Activated naive CD8-positive, alpha-beta T cell treated with anti-CD3 and anti-CD28 coated beads, Interleukin-2, amount 10 ng/mL, durations not matched to agents 7 days and 5 days (primary cell): Measurements from ENCODE around the gene GNB2. TPM values are rescaled to one million over a fixed set of nuclear protein-coding genes. Genes with fewer than 3 reads are reported as not detected.
"Not testable (repeated sequence)": the region's sequence is repeated elsewhere in the genome, so short reads cannot be mapped to it uniquely, and the experiment has no call there.

Experiments
- ATAC-seq: fragments of 150-1000 bp; cut with Tn5 transposase; one replicate; pipeline ENCODE4 v1.10.0; 2021; ENCODE audit warnings: low read depth, moderate library complexity
- POLR2A ChIA-PET: fragments of 350-600 bp; sonication (Branson Sonifier 250); formaldehyde crosslinking; loops from one replicate; lab custom pipeline; 2021; ENCODE audit warnings: antibody characterized with exemption; lab: Charles Lee
- DNase-seq: peaks from one replicate; pipeline ENCODE4 v3.0.0; 2021
- H3K27ac Mint-ChIP-seq: one replicate; pipeline ENCODE4 v1.8.0; 2022; ENCODE audit warnings: mild to moderate bottlenecking, mixed read lengths
- H3K27me3 Mint-ChIP-seq: one replicate; pipeline ENCODE4 v1.8.0; 2022; ENCODE audit warnings: mild to moderate bottlenecking, moderate library complexity, mixed read lengths
- H3K36me3 Mint-ChIP-seq: one replicate; pipeline ENCODE4 v1.8.0; 2021; ENCODE audit warnings: mild to moderate bottlenecking, mixed read lengths
- H3K4me1 Mint-ChIP-seq: one replicate; pipeline ENCODE4 v1.8.0; 2021; ENCODE audit warnings: mixed read lengths
- H3K4me3 Mint-ChIP-seq: one replicate; pipeline ENCODE4 v1.8.0; 2022; ENCODE audit warnings: mild to moderate bottlenecking, moderate library complexity, mixed read lengths
- H3K9me3 Mint-ChIP-seq: one replicate; pipeline ENCODE4 v1.8.0; 2021; ENCODE audit warnings: mixed read lengths
- total RNA-seq, 2 experiments: library from RNA; stranded (reverse); gene quantifications; one replicate each; pipeline ENCODE4 v1.2.3, GENCODE V29; 2021

Gene GNB2
- total RNA-seq, 2 experiments from 2014 or later: 203 to 216 TPM

DNA sequence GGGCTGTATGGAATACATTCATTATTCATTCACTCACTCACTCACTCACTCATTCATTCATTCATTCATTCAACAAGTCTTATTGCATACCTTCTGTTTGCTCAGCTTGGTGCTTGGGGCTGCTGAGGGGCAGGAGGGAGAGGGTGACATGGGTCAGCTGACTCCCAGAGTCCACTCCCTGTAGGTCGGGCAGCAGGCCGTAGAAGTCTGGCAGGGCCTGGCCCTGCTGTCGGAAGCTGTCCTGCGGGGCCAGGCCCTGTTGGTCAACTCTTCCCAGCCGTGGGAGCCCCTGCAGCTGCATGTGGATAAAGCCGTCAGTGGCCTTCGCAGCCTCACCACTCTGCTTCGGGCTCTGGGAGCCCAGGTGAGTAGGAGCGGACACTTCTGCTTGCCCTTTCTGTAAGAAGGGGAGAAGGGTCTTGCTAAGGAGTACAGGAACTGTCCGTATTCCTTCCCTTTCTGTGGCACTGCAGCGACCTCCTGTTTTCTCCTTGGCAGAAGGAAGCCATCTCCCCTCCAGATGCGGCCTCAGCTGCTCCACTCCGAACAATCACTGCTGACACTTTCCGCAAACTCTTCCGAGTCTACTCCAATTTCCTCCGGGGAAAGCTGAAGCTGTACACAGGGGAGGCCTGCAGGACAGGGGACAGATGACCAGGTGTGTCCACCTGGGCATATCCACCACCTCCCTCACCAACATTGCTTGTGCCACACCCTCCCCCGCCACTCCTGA lies 49.1 kb downstream of the GNB2 start:
- peaks cover 60% of the 10 kb centered on the region for H3K27me3 Mint-ChIP-seq
- POLR2A ChIA-PET: no interaction called here
- no peak for DNase-seq

DNA sequence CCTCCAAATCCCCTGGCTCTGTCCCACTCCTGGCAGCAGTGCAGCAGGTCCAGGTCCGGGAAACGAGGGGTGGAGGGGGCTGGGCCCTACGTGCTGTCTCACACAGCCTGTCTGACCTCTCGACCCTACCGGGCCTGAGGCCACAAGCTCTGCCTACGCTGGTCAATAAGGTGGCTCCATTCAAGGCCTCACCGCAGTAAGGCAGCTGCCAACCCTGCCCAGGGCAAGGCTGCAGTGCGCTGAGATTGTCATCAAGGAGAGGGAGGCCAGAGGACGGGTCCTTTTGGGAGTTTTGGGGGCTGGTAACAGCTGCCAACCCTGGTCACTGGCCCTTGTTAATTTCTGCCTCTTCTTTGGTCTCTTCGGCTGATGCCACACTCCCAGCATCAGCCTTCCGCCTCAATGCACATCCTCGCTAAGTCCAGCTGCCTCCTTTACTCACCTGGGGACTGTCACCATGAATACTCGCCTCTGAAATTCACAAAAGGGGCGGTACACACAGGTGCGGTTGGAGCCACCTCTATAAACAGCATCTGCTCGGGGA lies 50.3 kb downstream of the GNB2 start:
- Mint-ChIP-seq H3K27ac (no peak overlapping the region), H3K9me3 (no peaks in the 10 kb centered on the region), H3K4me1 (peaks cover 5% of the 10 kb centered on the region), H3K27me3 (peaks cover 52% of the 10 kb centered on the region), H3K36me3 (no peaks in the 10 kb centered on the region), H3K4me3 (no peak overlapping the region)
- ATAC-seq (no peak), DNase-seq (no peak)
- POLR2A ChIA-PET: no interaction called here

More for the DNA sequence above, 49.1 kb downstream of the GNB2 start:
- no peak overlapping the region for H3K27ac Mint-ChIP-seq
- H3K4me1 Mint-ChIP-seq: peaks cover 5% of the 10 kb centered on the region
- no peak for ATAC-seq
- H3K4me3 Mint-ChIP-seq: no peak overlapping the region
- H3K36me3 Mint-ChIP-seq: no peaks in the 10 kb centered on the region
- no peaks in the 10 kb centered on the region for H3K9me3 Mint-ChIP-seq

DNA sequence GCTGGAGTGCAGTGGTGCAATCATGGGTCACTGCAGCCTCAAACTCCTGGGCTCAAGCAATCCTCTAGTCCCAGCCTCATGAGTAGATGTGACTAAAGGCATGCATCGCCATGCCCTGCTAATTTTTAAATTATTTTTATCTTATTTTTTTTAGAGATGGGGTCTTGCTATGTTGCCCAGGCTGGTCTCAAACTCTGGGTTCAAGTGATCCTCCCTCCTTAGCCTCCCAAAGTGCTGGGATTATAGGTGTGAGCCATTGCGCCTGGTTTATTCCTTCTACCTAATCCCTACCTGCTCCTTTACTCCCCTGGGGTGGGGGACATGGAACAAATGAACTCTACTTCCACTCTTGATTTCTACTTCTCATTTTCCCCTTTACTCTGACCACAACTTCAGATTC lies 50.8 kb downstream of the GNB2 start:
- H3K4me1 Mint-ChIP-seq, H3K4me3 Mint-ChIP-seq, ATAC-seq, POLR2A ChIA-PET, DNase-seq, H3K27ac Mint-ChIP-seq, H3K36me3 Mint-ChIP-seq, H3K9me3 Mint-ChIP-seq: not testable (repeated sequence)
- peaks cover 49% of the 10 kb centered on the region for H3K27me3 Mint-ChIP-seq

DNA sequence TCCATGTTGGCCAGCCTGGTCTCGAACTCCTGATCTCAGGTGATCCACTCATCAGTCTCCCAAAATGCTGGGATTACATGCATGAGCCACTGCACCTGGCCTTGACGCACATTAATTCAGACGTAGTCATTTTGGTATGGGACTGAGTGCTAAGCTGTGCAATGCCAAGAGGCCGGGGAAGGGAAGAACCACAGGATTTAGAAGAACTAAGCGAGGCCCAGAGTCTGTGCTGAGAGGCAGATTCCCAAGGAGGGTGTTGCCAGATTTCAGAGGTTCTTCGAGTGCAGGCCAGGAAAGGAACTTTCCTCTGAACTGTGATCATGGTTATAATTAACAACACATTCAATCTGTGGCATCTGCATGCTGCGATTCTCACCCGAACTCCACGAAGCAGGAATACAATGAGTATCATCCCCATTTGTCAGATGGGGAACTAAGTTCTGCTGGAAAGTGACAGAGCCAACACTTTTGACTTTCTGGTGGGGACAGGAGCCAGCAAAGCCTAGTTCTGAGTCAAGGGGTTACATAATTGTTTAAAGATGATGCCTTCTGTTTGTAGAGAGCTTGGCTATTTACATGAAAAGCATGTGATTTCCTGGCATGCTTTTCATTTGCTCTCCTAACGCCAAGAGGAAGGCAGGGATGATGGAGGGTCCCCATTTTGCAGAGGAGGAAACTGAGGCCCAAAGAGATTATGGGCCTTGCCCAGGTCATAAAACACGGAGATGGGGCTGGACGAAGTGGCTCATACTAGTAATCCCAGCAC lies 53.6 kb downstream of the GNB2 start:
- Mint-ChIP-seq H3K9me3 (no peaks in the 10 kb centered on the region), H3K27me3 (peaks cover 26% of the 10 kb centered on the region), H3K27ac (no peak overlapping the region), H3K4me1 (peaks cover 5% of the 10 kb centered on the region), H3K4me3 (no peak overlapping the region), H3K36me3 (no peaks in the 10 kb centered on the region)
- ATAC-seq: no peak
- no peak for DNase-seq
- POLR2A ChIA-PET: no interaction called here

DNA sequence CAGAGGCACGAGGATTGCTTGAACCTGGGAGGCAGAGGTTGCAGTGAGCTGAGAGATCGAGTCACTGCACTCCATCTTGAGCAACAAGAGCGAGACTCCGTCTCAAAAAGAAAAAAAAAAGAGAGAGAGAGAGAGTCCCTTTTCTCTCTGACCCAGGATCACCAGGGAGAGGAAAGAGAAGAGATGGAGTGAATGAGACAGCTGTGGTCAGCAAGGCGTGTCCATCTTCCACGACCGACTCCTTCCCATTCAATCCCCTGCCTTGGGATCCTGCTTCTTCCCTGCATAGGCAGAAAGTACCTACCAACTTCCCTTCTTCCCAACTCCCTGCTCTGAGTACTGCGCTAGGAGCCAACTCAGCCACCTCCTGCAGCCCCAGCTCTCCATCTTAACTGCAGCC lies 54.7 kb downstream of the GNB2 start:
- H3K36me3 Mint-ChIP-seq: no peaks in the 10 kb centered on the region
- POLR2A ChIA-PET: no interaction called here

More for the DNA sequence above, 54.7 kb downstream of the GNB2 start:
- H3K4me3 Mint-ChIP-seq: no peak overlapping the region
- H3K9me3 Mint-ChIP-seq: no peaks in the 10 kb centered on the region
- no peak overlapping the region for H3K27ac Mint-ChIP-seq
- DNase-seq: no peak
- ATAC-seq: no peak
- H3K27me3 Mint-ChIP-seq: peaks cover 18% of the 10 kb centered on the region
- H3K4me1 Mint-ChIP-seq: peaks cover 5% of the 10 kb centered on the region

Other genes starting within 250 kb of the GNB2 start
- 1 to 10 TPM; 6.2 to 6.5 TPM for gene ZCWPW1, start 245.0 kb upstream of the GNB2 start, total RNA-seq
- gene MEPCE, start 243.9 kb upstream of the GNB2 start, total RNA-seq: 10 to 100 TPM; 48.5 to 49.0 TPM
- 10 to 100 TPM; 84.4 to 93.6 TPM for gene PPP1R35, start 237.2 kb upstream of the GNB2 start, total RNA-seq
- 1 to 10 TPM; 3.5 to 5.9 TPM for gene SPACDR, start 209.5 kb upstream of the GNB2 start, total RNA-seq
- gene TSC22D4, start 194.5 kb upstream of the GNB2 start, total RNA-seq: 100 to 1,000 TPM; 157 to 159 TPM
- under 1 TPM; 0.42 to 0.54 TPM for gene NYAP1, start 189.8 kb upstream of the GNB2 start, total RNA-seq
- gene AGFG2, start 134.5 kb upstream of the GNB2 start, total RNA-seq: 10 to 100 TPM; 51.6 to 54.7 TPM
- gene SAP25, start 99.8 kb upstream of the GNB2 start, total RNA-seq: 10 to 100 TPM; 54.3 to 57.6 TPM
- gene LRCH4, start 87.6 kb upstream of the GNB2 start, total RNA-seq: 100 to 1,000 TPM; 239 to 258 TPM
- 1 to 10 TPM; 1.1 to 1.2 TPM for gene FBXO24, start 87.4 kb upstream of the GNB2 start, total RNA-seq
- 10 to 100 TPM; 14.4 to 16.4 TPM for gene PCOLCE, start 71.4 kb upstream of the GNB2 start, total RNA-seq
- gene MOSPD3, start 61.2 kb upstream of the GNB2 start, total RNA-seq: 10 to 100 TPM; 27.4 TPM
- gene TFR2, start 32.2 kb upstream of the GNB2 start, total RNA-seq: 10 to 100 TPM in 1 of 2 experiments, 1 to 10 TPM in 1; 9.1 to 11.0 TPM
- gene ACTL6B, start 17.3 kb upstream of the GNB2 start, total RNA-seq: not detected
- gene GIGYF1, start 20.5 kb downstream of the GNB2 start, total RNA-seq: 10 to 100 TPM; 71.5 to 75.2 TPM
- gene POP7, start 32.4 kb downstream of the GNB2 start, total RNA-seq: 10 to 100 TPM; 29.6 to 32.8 TPM
- gene EPO, start 46.7 kb downstream of the GNB2 start, total RNA-seq: under 1 TPM in 1 of 2 experiments, not detected in 1; 0.22 TPM
- not detected for gene ZAN, start 59.9 kb downstream of the GNB2 start, total RNA-seq
- 1 to 10 TPM; 3.1 to 3.3 TPM for gene EPHB4, start 153.8 kb downstream of the GNB2 start, total RNA-seq
- gene SLC12A9, start 179.0 kb downstream of the GNB2 start, total RNA-seq: 10 to 100 TPM; 39.0 to 41.2 TPM
- gene TRIP6, start 193.6 kb downstream of the GNB2 start, total RNA-seq: 10 to 100 TPM; 25.6 to 28.0 TPM
- 100 to 1,000 TPM; 251 to 255 TPM for gene SRRT, start 201.4 kb downstream of the GNB2 start, total RNA-seq
- 1 to 10 TPM; 3.0 to 4.7 TPM for gene UFSP1, start 216.0 kb downstream of the GNB2 start, total RNA-seq
- gene ACHE, start 222.1 kb downstream of the GNB2 start, total RNA-seq: under 1 TPM in 1 of 2 experiments, not detected in 1; 0.34 TPM